HL-60 (cell line): ENCODE measurements around the gene IL17RA.

Source experiments
- DNase-seq, 2 experiments: peaks; one replicate each; pipeline ENCODE4 v3.0.0-alpha.2; 2010 to 2020; ENCODE audit warnings: low read depth in 1 of 2, low spot score in 1 of 2
- H3K27ac ChIP-seq: fragments of 250-450 bp; sonication (Bioruptor Pico); replicated peaks from 2 replicates; pipeline ENCODE4 v1.5.1; 2020; ENCODE audit warnings: mild to moderate bottlenecking, moderate library complexity
- H3K27me3 ChIP-seq: fragments of 250-450 bp; sonication (Bioruptor Pico); 2 replicates; pipeline ENCODE4 v1.5.1; 2021; ENCODE audit warnings: mild to moderate bottlenecking, moderate library complexity; ENCODE audit not compliant: insufficient read depth, poor library complexity, severe bottlenecking
- H3K4me3 ChIP-seq: replicated peaks from 2 replicates; pipeline ENCODE4 v1.5.1; 2011; ENCODE audit warnings: mild to moderate bottlenecking, control low read depth, low read length; ENCODE audit not compliant: insufficient read depth
- GABPA ChIP-seq: IDR thresholded peaks from 2 replicates; pipeline ENCODE4 v1.6.1; 2012; ENCODE audit warnings: low read depth
- POLR2AphosphoS5 ChIP-seq: IDR thresholded peaks from 2 replicates; pipeline ENCODE4 v1.6.1; 2012; ENCODE audit warnings: low read depth
- SPI1 ChIP-seq: IDR thresholded peaks from 2 replicates; pipeline ENCODE4 v1.6.1; 2012; ENCODE audit warnings: low read depth, mild to moderate bottlenecking, borderline replicate concordance
- TF ChIP-seq, protein P1 (sequence below): IDR thresholded peaks from 2 replicates; pipeline ENCODE4 v1.6.1; 2012; ENCODE audit warnings: low read depth; ENCODE audit not compliant: insufficient replicate concordance
- TF ChIP-seq, protein P2 (sequence below): IDR thresholded peaks from one replicate; pipeline ENCODE4 v1.5.1; 2011; ENCODE audit warnings: low read length, control low read depth, inconsistent platforms; ENCODE audit not compliant: insufficient read depth

Gene IL17RA

DNA sequence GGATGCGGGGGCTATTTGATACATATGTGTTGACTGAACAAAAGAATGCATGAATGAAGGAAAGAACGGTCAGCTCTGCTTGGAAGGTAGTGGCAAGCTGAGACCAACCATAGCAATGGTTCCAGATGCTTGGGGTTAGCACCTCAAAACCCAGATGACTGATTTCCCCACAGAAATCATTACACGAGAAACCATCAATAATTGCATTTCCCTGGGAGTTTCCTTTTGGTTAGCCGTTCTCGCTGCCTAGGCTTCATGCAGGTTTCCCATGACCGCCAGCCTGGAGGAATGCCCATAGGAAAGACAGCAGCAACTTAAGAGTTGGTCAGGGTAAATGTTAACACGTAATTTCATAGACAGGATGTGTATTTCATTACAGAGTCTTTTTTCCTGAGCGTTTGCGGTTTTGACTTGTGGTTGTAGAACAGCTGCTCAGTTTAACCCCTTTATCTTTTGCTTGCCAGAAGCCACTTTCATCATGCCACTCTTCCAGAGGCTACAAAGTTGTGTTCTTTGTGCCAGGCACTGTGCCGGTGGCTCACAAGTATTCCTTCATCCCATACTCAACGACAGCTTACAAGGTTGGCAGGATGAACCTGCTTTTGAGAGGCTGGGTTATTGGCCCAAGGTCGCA lies 2.8 kb downstream of the IL17RA start:
- H3K27ac ChIP-seq = peak overlapping the region; percentile 94
- peak in 1 of 2 experiments; percentile 84 for DNase-seq
- TF ChIP-seq POLR2AphosphoS5 (peak; percentile 73), GABPA (peak; percentile 20; the same call in 1 of the 2 replicates), SPI1 (no peak)
- TF ChIP-seq, protein P1, sequence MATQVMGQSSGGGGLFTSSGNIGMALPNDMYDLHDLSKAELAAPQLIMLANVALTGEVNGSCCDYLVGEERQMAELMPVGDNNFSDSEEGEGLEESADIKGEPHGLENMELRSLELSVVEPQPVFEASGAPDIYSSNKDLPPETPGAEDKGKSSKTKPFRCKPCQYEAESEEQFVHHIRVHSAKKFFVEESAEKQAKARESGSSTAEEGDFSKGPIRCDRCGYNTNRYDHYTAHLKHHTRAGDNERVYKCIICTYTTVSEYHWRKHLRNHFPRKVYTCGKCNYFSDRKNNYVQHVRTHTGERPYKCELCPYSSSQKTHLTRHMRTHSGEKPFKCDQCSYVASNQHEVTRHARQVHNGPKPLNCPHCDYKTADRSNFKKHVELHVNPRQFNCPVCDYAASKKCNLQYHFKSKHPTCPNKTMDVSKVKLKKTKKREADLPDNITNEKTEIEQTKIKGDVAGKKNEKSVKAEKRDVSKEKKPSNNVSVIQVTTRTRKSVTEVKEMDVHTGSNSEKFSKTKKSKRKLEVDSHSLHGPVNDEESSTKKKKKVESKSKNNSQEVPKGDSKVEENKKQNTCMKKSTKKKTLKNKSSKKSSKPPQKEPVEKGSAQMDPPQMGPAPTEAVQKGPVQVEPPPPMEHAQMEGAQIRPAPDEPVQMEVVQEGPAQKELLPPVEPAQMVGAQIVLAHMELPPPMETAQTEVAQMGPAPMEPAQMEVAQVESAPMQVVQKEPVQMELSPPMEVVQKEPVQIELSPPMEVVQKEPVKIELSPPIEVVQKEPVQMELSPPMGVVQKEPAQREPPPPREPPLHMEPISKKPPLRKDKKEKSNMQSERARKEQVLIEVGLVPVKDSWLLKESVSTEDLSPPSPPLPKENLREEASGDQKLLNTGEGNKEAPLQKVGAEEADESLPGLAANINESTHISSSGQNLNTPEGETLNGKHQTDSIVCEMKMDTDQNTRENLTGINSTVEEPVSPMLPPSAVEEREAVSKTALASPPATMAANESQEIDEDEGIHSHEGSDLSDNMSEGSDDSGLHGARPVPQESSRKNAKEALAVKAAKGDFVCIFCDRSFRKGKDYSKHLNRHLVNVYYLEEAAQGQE = no peak
- H3K4me3 ChIP-seq = peak overlapping the region; percentile 80
- no peaks in the 10 kb centered on the region for H3K27me3 ChIP-seq

DNA sequence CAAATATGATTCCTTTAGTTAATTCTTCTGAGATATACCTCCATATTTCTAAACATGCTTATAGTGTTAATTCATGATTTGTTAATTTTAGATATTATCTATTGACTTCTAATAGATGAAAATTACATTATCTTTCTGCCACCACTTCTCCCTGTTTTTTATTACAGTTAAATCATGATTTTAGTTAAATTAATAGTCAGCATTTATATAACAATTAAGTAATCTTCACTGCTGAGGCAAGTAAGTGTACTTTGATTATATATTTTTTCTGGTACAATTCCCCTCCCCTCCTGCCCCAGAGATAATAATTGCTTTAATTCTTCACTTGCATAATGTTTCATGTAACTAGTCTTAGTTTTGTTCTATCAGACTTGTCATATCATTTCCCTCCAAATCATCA lies 5.8 kb downstream of the IL17RA start:
- no peak for DNase-seq
- H3K27ac ChIP-seq = no peak overlapping the region
- no peak overlapping the region for H3K4me3 ChIP-seq
- TF ChIP-seq GABPA (no peak), POLR2AphosphoS5 (no peak), SPI1 (no peak)
- TF ChIP-seq, protein P1 = no peak
- TF ChIP-seq, protein P2, sequence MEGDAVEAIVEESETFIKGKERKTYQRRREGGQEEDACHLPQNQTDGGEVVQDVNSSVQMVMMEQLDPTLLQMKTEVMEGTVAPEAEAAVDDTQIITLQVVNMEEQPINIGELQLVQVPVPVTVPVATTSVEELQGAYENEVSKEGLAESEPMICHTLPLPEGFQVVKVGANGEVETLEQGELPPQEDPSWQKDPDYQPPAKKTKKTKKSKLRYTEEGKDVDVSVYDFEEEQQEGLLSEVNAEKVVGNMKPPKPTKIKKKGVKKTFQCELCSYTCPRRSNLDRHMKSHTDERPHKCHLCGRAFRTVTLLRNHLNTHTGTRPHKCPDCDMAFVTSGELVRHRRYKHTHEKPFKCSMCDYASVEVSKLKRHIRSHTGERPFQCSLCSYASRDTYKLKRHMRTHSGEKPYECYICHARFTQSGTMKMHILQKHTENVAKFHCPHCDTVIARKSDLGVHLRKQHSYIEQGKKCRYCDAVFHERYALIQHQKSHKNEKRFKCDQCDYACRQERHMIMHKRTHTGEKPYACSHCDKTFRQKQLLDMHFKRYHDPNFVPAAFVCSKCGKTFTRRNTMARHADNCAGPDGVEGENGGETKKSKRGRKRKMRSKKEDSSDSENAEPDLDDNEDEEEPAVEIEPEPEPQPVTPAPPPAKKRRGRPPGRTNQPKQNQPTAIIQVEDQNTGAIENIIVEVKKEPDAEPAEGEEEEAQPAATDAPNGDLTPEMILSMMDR = no peak
- no peaks in the 10 kb centered on the region for H3K27me3 ChIP-seq

DNA sequence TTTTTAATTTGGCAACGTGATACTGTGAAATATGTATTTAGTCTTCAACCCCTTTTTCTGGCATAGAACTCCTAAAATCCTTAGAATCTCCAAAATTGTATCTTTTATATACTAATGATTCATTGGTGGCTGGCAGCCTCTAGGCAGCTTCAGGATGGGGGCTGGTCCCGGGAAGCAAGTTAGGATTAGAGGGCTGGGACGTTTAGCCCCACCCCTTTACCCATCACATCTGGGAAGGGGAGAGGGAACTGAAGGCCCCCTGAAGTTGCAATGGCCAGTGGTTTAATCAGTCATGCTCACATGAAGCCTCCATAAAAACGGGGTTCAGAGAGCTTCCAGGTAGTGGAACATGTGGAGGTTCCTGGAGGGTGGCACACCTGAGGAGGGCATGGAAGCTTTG lies 7.1 kb downstream of the IL17RA start:
- no peak for DNase-seq
- H3K27ac ChIP-seq = no peak overlapping the region
- H3K4me3 ChIP-seq = no peak overlapping the region
- TF ChIP-seq, protein P2 = no peak
- TF ChIP-seq GABPA (no peak), SPI1 (no peak), POLR2AphosphoS5 (no peak)
- TF ChIP-seq, protein P1 = no peak
- H3K27me3 ChIP-seq = no peaks in the 10 kb centered on the region

DNA sequence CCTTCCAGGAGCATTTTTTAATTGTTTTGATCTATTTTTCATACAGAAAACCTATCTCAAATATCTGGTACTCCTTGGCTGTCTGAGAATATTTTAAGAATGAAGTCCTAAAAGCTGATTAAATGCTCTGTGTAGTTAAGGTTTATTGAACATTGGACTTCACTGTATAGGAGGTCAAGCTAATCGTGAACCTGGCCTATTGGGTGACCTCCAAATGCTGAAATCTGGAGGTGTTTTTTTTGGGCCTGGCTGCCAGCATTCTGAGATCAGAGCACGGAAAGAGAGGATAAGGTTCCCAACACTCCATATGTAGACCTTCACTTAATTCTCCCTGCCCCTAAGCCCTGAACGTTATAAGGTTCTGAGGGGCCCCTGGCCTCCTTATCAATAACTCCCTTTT lies 8.3 kb downstream of the IL17RA start:
- H3K27ac ChIP-seq = no peak overlapping the region
- DNase-seq = no peak
- TF ChIP-seq POLR2AphosphoS5 (no peak), SPI1 (no peak), GABPA (no peak)
- TF ChIP-seq, protein P2 = no peak
- TF ChIP-seq, protein P1 = no peak

More for the DNA sequence above, 8.3 kb downstream of the IL17RA start:
- Histone ChIP-seq H3K27me3 (no peaks in the 10 kb centered on the region), H3K4me3 (no peak overlapping the region)
